ENCODE data around the gene BAIAP2L1.

The BAIAP2L1 gene

GRCh38 chr7:98334081-98334480 lies 66.8 kb downstream of the BAIAP2L1 start:
- no peak for DNase-seq (ENCODE audit: low read depth)
- TF ChIP-seq CTCF (conservative IDR thresholded peaks at IDR 0.05; ENCODE audit: control insufficient read depth, insufficient read depth, low read depth, low read length) = no peak
- no peak overlapping the region for H3K4me3 ChIP-seq (ENCODE audit: control insufficient read depth, low read depth, low read length)

- no peak for TF ChIP-seq CTCF (conservative IDR thresholded peaks at IDR 0.05; ENCODE audit: control insufficient read depth, insufficient read depth, low read depth, low read length)
- no peak overlapping the region for H3K4me3 ChIP-seq (ENCODE audit: control insufficient read depth, low read depth, low read length)
- DNase-seq (ENCODE audit: low read depth) = no peak
Observed at GRCh38 chr7:98330926-98331529, 69.9 kb downstream of the BAIAP2L1 start.

GRCh38 chr7:98329791-98330373 lies 71.0 kb downstream of the BAIAP2L1 start:
- DNase-seq (ENCODE audit: low read depth) = peak; percentile 29
- no peak for TF ChIP-seq CTCF (conservative IDR thresholded peaks at IDR 0.05; ENCODE audit: control insufficient read depth, insufficient read depth, low read depth, low read length)
- no peak overlapping the region for H3K4me3 ChIP-seq (ENCODE audit: control insufficient read depth, low read depth, low read length)

- no peak overlapping the region for H3K4me3 ChIP-seq (ENCODE audit: control insufficient read depth, low read depth, low read length)
- DNase-seq (ENCODE audit: low read depth) = no peak
- no peak for TF ChIP-seq CTCF (conservative IDR thresholded peaks at IDR 0.05; ENCODE audit: control insufficient read depth, insufficient read depth, low read depth, low read length)
Observed at GRCh38 chr7:98329100-98329790, 71.6 kb downstream of the BAIAP2L1 start.

GRCh38 chr7:98324782-98325181 lies 76.1 kb downstream of the BAIAP2L1 start:
- no peak overlapping the region for H3K4me3 ChIP-seq (ENCODE audit: control insufficient read depth, low read depth, low read length)
- no peak for DNase-seq (ENCODE audit: low read depth)
- TF ChIP-seq CTCF (conservative IDR thresholded peaks at IDR 0.05; ENCODE audit: control insufficient read depth, insufficient read depth, low read depth, low read length) = no peak

GRCh38 chr7:98323597-98324322 lies 77.1 kb downstream of the BAIAP2L1 start:
- DNase-seq (ENCODE audit: low read depth) = peak; percentile 10
- no peak overlapping the region for H3K4me3 ChIP-seq (ENCODE audit: control insufficient read depth, low read depth, low read length)
- TF ChIP-seq CTCF (conservative IDR thresholded peaks at IDR 0.05; ENCODE audit: control insufficient read depth, insufficient read depth, low read depth, low read length) = no peak

All from fibroblast of mammary gland (primary cell).